ENCODE results near the gene UNC5C.

DNA sequence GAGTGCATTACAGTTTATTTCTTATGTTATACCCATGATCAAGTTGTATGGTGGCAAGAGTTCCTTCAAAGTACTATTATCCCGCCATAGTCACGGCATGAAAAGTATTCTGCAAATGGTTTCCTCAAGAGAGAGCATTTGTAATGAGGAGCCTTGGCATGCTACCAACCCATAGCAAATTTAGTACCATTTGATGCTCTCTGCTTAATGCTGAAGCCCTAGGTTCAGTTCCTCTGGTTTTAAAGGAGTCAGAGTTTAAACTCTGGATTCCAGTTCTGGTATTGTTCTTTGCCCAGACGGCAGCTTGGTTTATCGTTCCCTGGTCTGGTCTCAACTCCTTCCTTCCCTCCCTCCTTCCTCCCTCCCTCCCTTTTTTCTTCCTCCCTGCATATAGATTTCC is 419.7 kb downstream of the UNC5C start:
- TF ChIP-seq, protein P1, sequence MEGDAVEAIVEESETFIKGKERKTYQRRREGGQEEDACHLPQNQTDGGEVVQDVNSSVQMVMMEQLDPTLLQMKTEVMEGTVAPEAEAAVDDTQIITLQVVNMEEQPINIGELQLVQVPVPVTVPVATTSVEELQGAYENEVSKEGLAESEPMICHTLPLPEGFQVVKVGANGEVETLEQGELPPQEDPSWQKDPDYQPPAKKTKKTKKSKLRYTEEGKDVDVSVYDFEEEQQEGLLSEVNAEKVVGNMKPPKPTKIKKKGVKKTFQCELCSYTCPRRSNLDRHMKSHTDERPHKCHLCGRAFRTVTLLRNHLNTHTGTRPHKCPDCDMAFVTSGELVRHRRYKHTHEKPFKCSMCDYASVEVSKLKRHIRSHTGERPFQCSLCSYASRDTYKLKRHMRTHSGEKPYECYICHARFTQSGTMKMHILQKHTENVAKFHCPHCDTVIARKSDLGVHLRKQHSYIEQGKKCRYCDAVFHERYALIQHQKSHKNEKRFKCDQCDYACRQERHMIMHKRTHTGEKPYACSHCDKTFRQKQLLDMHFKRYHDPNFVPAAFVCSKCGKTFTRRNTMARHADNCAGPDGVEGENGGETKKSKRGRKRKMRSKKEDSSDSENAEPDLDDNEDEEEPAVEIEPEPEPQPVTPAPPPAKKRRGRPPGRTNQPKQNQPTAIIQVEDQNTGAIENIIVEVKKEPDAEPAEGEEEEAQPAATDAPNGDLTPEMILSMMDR (IDR thresholded peaks at IDR 0.05), result no peak
- no peak for TF ChIP-seq POLR2A (IDR thresholded peaks at IDR 0.05)

All from uterus (tissue), 2 donors.